ENCODE results near the gene UPK3A. TPM values are rescaled to one million over a fixed set of nuclear protein-coding genes. Genes with fewer than 3 reads are reported as not detected.

UPK3A gene
- total RNA-seq, 2 experiments from 2014 or later: not detected

GRCh38 chr22:45261407-45262088 lies 23.2 kb upstream of the UPK3A start:
- DNase-seq (no peak), ATAC-seq (no peak)
- Mint-ChIP-seq H3K9me3 (ENCODE audit: insufficient read depth) (no peaks in the 10 kb centered on the region), H3K4me1 (ENCODE audit: low read depth) (peaks cover 5% of the 10 kb centered on the region), H3K36me3 (ENCODE audit: low read depth) (no peaks in the 10 kb centered on the region), H3K4me3 (no peak overlapping the region), H3K27me3 (ENCODE audit: low read depth) (peaks cover 9% of the 10 kb centered on the region), H3K27ac (no peak overlapping the region)
- ChIA-PET POLR2A (interaction anchor here (0.6 kb wide), 1 partner anchor 98 kb away, joined by 3 read pairs; the partner anchor contains the start of gene NUP50), CTCF (no interaction called here)

DNA sequence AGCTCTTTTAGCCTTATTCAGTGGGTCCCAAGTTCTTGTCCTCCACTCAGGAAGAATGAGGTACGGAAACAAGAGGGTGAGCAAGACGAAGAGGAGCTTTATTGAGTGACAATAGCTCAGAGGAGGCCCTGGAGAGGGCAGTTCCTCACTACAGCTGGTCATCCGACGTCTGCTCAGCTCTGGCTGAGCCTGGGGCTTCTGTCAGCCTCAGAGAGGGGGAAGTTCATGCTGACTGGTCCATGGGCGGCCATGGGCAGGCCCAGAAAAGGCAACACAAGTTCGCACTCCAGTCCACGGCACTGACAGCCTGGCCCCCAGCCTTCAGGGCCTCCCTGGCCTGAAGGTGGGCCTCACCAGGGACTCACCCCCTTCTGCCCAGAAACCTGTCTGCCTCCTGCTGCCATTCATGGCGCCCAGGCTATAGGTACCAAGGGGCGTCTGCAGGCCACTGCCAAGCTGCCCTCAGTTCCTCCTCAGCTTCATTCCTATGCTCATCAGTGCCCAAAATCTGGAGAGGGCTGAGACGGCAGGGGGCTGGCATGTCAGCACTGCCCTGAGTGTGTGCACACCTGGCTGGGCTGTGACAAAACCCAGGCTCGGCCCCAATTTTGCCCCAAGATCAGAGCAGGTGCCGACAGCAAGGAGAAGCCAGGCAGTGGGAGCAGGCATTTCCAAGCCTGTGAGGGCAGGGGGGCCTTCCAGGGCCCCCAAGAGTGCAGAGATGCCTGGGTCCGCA lies 22.4 kb upstream of the UPK3A start:
- H3K4me3 Mint-ChIP-seq: no peak overlapping the region
- peaks cover 5% of the 10 kb centered on the region for H3K4me1 Mint-ChIP-seq (ENCODE audit: low read depth)
- CTCF ChIA-PET: no interaction called here
- peaks cover 14% of the 10 kb centered on the region for H3K27me3 Mint-ChIP-seq (ENCODE audit: low read depth)
- H3K27ac Mint-ChIP-seq: no peak overlapping the region
- DNase-seq: no peak
- H3K9me3 Mint-ChIP-seq (ENCODE audit: insufficient read depth): no peaks in the 10 kb centered on the region
- no peaks in the 10 kb centered on the region for H3K36me3 Mint-ChIP-seq (ENCODE audit: low read depth)
- ATAC-seq: no peak
- POLR2A ChIA-PET: interaction anchor here (0.6 kb wide), 1 partner anchor 99 kb away, joined by 3 read pairs; the partner anchor contains the start of gene NUP50

- H3K27me3 Mint-ChIP-seq (ENCODE audit: low read depth): peaks cover 16% of the 10 kb centered on the region
- DNase-seq (no peak), ATAC-seq (no peak)
- H3K4me3 Mint-ChIP-seq: no peak overlapping the region
- ChIA-PET POLR2A (no interaction called here), CTCF (interaction anchor here (1.4 kb wide), 1 partner anchor 28 kb away, joined by 4 read pairs; no protein-coding TSS in a partner anchor)
- H3K27ac Mint-ChIP-seq: no peak overlapping the region
- no peaks in the 10 kb centered on the region for H3K36me3 Mint-ChIP-seq (ENCODE audit: low read depth)
- peaks cover 7% of the 10 kb centered on the region for H3K4me1 Mint-ChIP-seq (ENCODE audit: low read depth)
- no peaks in the 10 kb centered on the region for H3K9me3 Mint-ChIP-seq (ENCODE audit: insufficient read depth)
Measured at GRCh38 chr22:45262931-45263462, 21.8 kb upstream of the UPK3A start.

DNA sequence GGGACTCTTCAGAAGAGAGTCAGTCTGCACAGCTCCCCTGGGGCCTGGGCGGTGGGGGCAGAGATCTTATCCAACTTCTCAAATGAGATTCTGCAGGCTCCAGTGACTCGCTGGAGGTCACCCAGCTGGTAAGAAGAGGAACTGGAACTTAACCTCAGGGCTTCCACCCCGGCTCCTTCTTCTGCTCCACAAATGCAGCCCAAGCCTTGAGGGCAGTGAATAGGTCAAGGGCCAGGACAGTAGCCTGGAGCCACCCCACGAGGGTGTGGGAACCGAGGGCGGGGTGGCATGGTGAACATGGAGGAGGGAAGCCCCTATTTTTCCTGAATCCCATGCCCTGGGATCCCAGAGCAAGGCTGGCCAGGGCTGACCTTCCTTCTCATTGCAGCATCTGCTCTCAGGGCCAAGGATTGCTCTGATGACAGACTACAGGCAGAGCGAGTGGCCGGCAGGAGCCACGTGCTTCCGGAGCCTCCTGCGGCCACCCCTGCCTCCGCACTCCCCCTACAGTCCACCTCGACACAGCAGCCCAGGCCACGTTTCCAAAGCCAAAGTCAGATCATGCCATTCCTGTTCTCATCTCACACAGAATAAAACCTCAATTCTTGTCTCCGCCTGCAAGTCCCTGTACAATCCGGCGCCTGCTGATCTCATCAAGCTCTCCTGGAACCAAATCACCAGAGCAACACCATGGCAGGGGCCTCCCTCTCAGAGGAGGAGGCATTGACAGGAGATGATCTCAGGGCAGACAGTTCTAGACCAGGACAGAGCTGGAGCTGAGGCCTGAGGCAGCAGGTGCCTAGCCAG lies 21.1 kb upstream of the UPK3A start:
- Mint-ChIP-seq H3K9me3 (ENCODE audit: insufficient read depth) (no peaks in the 10 kb centered on the region), H3K4me1 (ENCODE audit: low read depth) (peaks cover 9% of the 10 kb centered on the region), H3K4me3 (no peak overlapping the region), H3K27me3 (ENCODE audit: low read depth) (peaks cover 16% of the 10 kb centered on the region), H3K36me3 (ENCODE audit: low read depth) (no peaks in the 10 kb centered on the region), H3K27ac (no peak overlapping the region)
- ATAC-seq: no peak
- CTCF ChIA-PET: interaction anchor here (1.4 kb wide), 1 partner anchor 29 kb away, joined by 4 read pairs; no protein-coding TSS in a partner anchor
- no peak for DNase-seq
- POLR2A ChIA-PET: no interaction called here

- Mint-ChIP-seq H3K4me3 (no peak overlapping the region), H3K27ac (no peak overlapping the region), H3K9me3 (ENCODE audit: insufficient read depth) (no peaks in the 10 kb centered on the region), H3K36me3 (ENCODE audit: low read depth) (no peaks in the 10 kb centered on the region), H3K27me3 (ENCODE audit: low read depth) (peaks cover 23% of the 10 kb centered on the region), H3K4me1 (ENCODE audit: low read depth) (peaks cover 18% of the 10 kb centered on the region)
- CTCF ChIA-PET: no interaction called here
- no peak for DNase-seq
- POLR2A ChIA-PET: no interaction called here
- no peak for ATAC-seq
Measured at GRCh38 chr22:45265535-45265934, 19.2 kb upstream of the UPK3A start.

DNA sequence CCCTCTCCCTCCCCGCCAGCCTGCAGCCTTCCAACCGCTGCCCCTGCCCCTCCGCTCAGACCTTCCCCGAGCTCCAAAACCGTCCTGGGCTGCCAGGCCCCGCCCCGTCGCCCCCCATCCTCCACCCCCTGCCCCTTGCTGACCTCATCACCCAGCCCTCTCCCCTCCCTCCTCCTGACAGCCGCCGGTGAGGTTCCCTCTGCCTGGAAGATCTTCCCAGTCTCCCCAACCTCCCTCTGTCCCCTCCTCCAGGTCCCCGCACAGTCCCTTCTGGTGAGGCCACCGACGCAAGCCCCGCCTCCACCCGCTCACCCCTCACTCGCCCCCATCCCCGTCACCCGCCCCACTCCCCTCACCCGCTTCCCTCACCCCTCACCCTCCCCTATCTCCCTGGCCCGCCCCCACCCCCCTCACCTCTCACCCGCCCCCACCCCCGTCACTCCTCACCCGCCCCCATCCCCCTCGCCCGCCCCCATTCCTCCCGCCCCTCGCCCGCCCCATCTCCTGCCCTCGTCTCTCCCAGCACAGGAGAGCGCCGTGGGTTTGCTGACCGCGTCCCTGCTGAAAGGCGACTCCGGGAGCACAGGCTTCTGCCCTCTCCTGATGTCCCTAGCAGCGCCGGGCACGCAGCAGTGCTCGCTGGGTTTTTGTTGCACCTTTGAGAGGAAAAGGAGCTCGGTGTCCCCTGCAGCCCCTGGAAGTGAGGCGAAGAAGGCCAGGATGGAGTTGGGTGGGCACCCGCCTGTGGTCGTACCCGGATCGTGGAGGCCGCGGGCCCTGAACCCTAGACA lies 16.4 kb upstream of the UPK3A start:
- Mint-ChIP-seq H3K27me3 (ENCODE audit: low read depth) (peaks cover 28% of the 10 kb centered on the region), H3K4me1 (ENCODE audit: low read depth) (peaks cover 20% of the 10 kb centered on the region), H3K36me3 (ENCODE audit: low read depth) (no peaks in the 10 kb centered on the region), H3K4me3 (peak overlapping the region; percentile 71), H3K9me3 (ENCODE audit: insufficient read depth) (no peaks in the 10 kb centered on the region), H3K27ac (no peak overlapping the region)
- DNase-seq (no peak), ATAC-seq (peak; percentile 43)
- CTCF ChIA-PET: interaction anchor here (0.8 to 2.0 kb wide), 2 partner anchors 129 to 286 kb away, joined by 3 to 8 read pairs; no protein-coding TSS in a partner anchor
- POLR2A ChIA-PET: interaction anchor here (0.6 kb wide), 2 partner anchors 95 to 138 kb away, joined by 3 to 4 read pairs; no protein-coding TSS in a partner anchor

DNA sequence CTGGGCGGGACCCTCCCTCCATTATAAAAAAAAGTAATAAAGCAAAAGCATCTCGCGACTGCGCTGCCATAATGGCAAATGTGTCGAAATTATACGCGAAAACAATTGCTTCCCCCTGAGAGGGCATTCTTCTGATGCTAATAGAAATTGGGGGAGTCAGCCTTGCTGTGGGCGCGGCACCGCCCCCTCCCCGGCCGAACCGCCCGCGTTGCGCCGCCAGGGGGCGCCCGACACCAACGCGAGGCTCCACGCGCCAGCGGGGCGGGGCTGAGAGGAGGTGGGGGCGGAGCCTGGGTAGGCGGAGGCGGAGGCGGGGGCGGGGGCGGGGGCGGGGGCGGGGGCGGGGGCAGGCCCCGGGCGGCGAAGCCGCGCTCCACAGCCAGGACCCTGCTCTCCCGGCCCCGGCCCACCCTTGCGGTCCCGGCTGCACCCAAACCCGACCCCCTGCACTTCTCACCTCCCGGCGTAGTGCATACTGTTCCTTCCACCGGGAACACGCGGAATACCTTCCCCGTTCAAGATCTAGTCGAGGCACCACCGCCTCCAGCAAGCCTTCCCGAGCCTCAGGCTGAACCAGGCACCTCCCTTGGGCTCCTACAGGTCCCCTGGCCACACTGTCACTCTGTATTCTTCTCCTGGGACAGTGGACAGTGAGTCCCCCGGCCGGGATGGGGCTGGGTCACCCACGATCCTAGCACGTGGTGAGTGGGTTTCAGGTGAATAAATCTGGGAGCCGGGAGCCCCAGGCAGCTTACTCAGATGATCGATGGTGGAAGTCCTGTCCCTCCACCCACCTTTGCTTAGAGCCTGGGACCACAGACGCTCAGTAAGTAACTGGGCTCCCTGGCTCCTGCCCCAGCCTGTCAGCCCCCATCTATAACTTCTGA lies 15.5 kb upstream of the UPK3A start:
- H3K27ac Mint-ChIP-seq: no peak overlapping the region
- ATAC-seq (peak; percentile 88), DNase-seq (peak; percentile 89)
- peaks cover 15% of the 10 kb centered on the region for H3K4me1 Mint-ChIP-seq (ENCODE audit: low read depth)
- ChIA-PET POLR2A (interaction anchor here (0.6 kb wide), 1 partner anchor 139 kb away, joined by 3 read pairs; no protein-coding TSS in a partner anchor), CTCF (interaction anchor here (2.0 kb wide), 1 partner anchor 285 kb away, joined by 8 read pairs; no protein-coding TSS in a partner anchor)
- no peaks in the 10 kb centered on the region for H3K9me3 Mint-ChIP-seq (ENCODE audit: insufficient read depth)
- H3K4me3 Mint-ChIP-seq: peak overlapping the region; percentile 71
- no peaks in the 10 kb centered on the region for H3K36me3 Mint-ChIP-seq (ENCODE audit: low read depth)
- peaks cover 23% of the 10 kb centered on the region for H3K27me3 Mint-ChIP-seq (ENCODE audit: low read depth)

GRCh38 chr22:45270095-45271020 lies 14.4 kb upstream of the UPK3A start:
- POLR2A ChIA-PET: no interaction called here
- ATAC-seq (no peak), DNase-seq (no peak)
- peaks cover 15% of the 10 kb centered on the region for H3K4me1 Mint-ChIP-seq (ENCODE audit: low read depth)
- H3K36me3 Mint-ChIP-seq (ENCODE audit: low read depth): no peaks in the 10 kb centered on the region
- peak overlapping the region; percentile 67 for H3K4me3 Mint-ChIP-seq
- peaks cover 23% of the 10 kb centered on the region for H3K27me3 Mint-ChIP-seq (ENCODE audit: low read depth)
- CTCF ChIA-PET: interaction anchor here (0.7 to 1.4 kb wide), 2 partner anchors 46 to 166 kb away, joined by 3 to 5 read pairs; no protein-coding TSS in a partner anchor
- H3K27ac Mint-ChIP-seq: no peak overlapping the region
- no peaks in the 10 kb centered on the region for H3K9me3 Mint-ChIP-seq (ENCODE audit: insufficient read depth)

DNA sequence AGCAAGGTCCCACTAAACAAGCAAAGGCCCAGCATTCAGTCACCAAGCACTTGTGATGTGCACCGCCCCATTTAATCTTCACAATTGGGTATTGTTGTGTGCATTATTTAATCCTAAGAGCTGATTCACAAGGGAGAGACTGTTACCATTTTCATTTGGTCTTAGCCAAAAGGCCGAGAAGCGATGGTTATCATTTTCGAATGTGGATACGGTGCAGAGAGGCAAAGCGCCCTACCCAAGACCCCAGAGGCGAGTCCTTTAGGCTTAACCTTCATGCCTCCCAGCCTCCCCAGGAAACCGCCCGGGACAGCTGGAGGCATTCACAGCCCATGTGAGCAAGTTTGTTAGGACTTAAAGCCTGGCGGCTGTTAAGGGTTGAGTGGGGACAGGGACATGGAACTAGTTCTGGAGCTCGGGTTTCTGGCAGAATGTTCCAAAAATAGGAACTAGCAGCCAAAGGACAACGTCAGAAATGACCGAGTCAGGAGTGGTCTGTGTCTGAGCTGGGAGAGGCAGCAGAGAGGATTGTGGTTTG lies 13.0 kb upstream of the UPK3A start:
- no peak overlapping the region for H3K27ac Mint-ChIP-seq

More for the DNA sequence above, 13.0 kb upstream of the UPK3A start:
- H3K9me3 Mint-ChIP-seq (ENCODE audit: insufficient read depth): no peaks in the 10 kb centered on the region
- H3K4me3 Mint-ChIP-seq: no peak overlapping the region
- ChIA-PET POLR2A (interaction anchor here (0.6 to 1.4 kb wide), 2 partner anchors 47 to 338 kb away, joined by 3 to 5 read pairs; no protein-coding TSS in a partner anchor), CTCF (interaction anchor here (1.0 to 1.6 kb wide), 4 partner anchors 48 to 163 kb away, joined by 3 to 7 read pairs (median 4); no protein-coding TSS in a partner anchor)
- H3K27me3 Mint-ChIP-seq (ENCODE audit: low read depth): peaks cover 19% of the 10 kb centered on the region
- DNase-seq (no peak), ATAC-seq (no peak)
- H3K36me3 Mint-ChIP-seq (ENCODE audit: low read depth): no peaks in the 10 kb centered on the region
- peaks cover 15% of the 10 kb centered on the region for H3K4me1 Mint-ChIP-seq (ENCODE audit: low read depth)
